ENCODE measurements around the gene TSPEAR.

DNA sequence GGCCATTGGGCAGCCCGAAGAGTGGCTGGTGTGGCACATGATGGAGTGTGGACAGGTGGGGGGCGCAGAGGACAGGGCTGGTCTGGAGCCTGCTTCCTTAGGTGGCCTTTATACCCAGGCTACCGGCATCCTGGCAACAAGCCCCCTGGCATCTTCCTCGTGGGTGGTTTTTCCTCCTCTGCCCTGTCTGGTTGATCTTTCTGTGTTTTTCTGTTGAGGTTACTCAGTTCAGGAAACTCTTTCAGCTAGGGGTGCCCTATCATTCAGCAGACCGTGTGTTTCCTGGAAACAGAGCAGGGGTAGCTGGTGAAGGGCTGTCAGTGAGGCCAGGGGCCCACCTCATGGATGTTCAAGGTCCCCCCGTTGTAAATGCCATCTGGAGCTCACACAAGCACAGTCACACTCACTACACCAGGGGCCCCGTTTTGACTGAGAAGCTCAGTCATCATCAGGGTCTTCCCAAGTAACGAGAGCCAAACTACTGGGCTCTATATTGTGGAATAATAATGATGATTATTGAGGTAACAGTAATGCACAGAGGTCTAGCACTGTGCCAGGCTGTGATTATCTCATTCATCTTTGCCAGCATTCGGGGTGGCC lies 56.7 kb downstream of the TSPEAR start, which contains the start of gene KRTAP12-4:
- TF ChIP-seq, protein P1, sequence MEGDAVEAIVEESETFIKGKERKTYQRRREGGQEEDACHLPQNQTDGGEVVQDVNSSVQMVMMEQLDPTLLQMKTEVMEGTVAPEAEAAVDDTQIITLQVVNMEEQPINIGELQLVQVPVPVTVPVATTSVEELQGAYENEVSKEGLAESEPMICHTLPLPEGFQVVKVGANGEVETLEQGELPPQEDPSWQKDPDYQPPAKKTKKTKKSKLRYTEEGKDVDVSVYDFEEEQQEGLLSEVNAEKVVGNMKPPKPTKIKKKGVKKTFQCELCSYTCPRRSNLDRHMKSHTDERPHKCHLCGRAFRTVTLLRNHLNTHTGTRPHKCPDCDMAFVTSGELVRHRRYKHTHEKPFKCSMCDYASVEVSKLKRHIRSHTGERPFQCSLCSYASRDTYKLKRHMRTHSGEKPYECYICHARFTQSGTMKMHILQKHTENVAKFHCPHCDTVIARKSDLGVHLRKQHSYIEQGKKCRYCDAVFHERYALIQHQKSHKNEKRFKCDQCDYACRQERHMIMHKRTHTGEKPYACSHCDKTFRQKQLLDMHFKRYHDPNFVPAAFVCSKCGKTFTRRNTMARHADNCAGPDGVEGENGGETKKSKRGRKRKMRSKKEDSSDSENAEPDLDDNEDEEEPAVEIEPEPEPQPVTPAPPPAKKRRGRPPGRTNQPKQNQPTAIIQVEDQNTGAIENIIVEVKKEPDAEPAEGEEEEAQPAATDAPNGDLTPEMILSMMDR (IDR thresholded peaks at IDR 0.05), result no peak
- no peak for TF ChIP-seq POLR2A (IDR thresholded peaks at IDR 0.05)

Data from thyroid gland (tissue), 4 donors.